Endothelial cell of umbilical vein (primary cell): Measurements from ENCODE around the gene RAD51B. TPM values are rescaled to one million over a fixed set of nuclear protein-coding genes. Genes with fewer than 3 reads are reported as not detected.

Experiments
- BruUV-seq: library from RNA; stranded (reverse); fragments of 400-500 nt; replicated peaks from 2 replicates; lab custom pipeline; 2021; lab: Mats Ljungman, UMichigan
- CTCF ChIA-PET: fragments of 300-600, 350-600 bp; sonication (Branson Sonifier 250); formaldehyde crosslinking; loops from one replicate; lab custom pipeline; 2021; ENCODE audit warnings: antibody characterized with exemption, inconsistent platforms; lab: Charles Lee
- POLR2A ChIA-PET: fragments of 300-600, 350-600 bp; sonication (Branson Sonifier 250); formaldehyde crosslinking; loops from one replicate; lab custom pipeline; 2021; ENCODE audit warnings: antibody characterized with exemption, inconsistent platforms; lab: Charles Lee
- DNase-seq: peaks from one replicate; pipeline ENCODE4 v3.0.0-alpha.2; 2011; ENCODE audit warnings: low read depth, low spot score
- FAIRE-seq: peaks from 2 replicates; lab custom pipeline; 2011; peaks lifted over from hg19 to GRCh38; lab: Jason Lieb, UNC
- H2AFZ ChIP-seq: 2 replicates; pipeline ENCODE4 v1.6.0; 2012; ENCODE audit warnings: low read depth, low read length, control low read depth, inconsistent platforms
- H3K27ac ChIP-seq: 2 replicates; pipeline ENCODE4 v1.5.1; 2011; ENCODE audit warnings: low read depth, mild to moderate bottlenecking, control low read depth, low read length, moderate library complexity; ENCODE audit not compliant: insufficient read depth
- H3K27me3 ChIP-seq, 2 experiments: 2 replicates each; pipeline versions ENCODE4 v1.6.0 to v1.6.1; 2011; ENCODE audit warnings: low read length in 2 of 2, mixed read lengths in 1 of 2; ENCODE audit not compliant: control insufficient read depth in 2 of 2, insufficient read depth in 2 of 2
- H3K36me3 ChIP-seq, 2 experiments: 2 replicates in 1 of 2; 3 replicates in 1 of 2; pipeline ENCODE4 v1.5.1; 2011; ENCODE audit warnings: low read length in 2 of 2, mild to moderate bottlenecking in 1 of 2, moderate library complexity in 1 of 2; ENCODE audit not compliant: control insufficient read depth in 2 of 2, insufficient read depth in 2 of 2; ENCODE audit errors: extremely low read depth in 1 of 2
- H3K4me1 ChIP-seq: 3 replicates; pipeline ENCODE4 v1.5.1; 2011; ENCODE audit warnings: mild to moderate bottlenecking, low read length; ENCODE audit not compliant: control insufficient read depth, insufficient read depth; ENCODE audit errors: extremely low read depth
- H3K4me2 ChIP-seq: 2 replicates; pipeline ENCODE4 v1.6.1; 2011; ENCODE audit warnings: low read length, control low read depth, mixed read lengths; ENCODE audit not compliant: insufficient read depth
- H3K4me3 ChIP-seq, 3 experiments: fragments of 200-600 bp in 1 of 3; sonication (generic), shearing (Covaris generic) in 1 of 3; replicated peaks in 1 of 3; 2 replicates each; pipeline ENCODE4 v1.5.1; 2011 to 2016; ENCODE audit warnings: control low read depth in 3 of 3, low read length in 3 of 3, mild to moderate bottlenecking in 2 of 3, inconsistent platforms in 1 of 3, low read depth in 1 of 3, moderate library complexity in 1 of 3; ENCODE audit not compliant: insufficient read depth in 1 of 3
- H3K79me2 ChIP-seq: 2 replicates; pipeline ENCODE4 v1.6.0; 2012; ENCODE audit warnings: low read length, inconsistent platforms; ENCODE audit not compliant: control insufficient read depth, insufficient read depth
- H3K9ac ChIP-seq: replicated peaks from 2 replicates; pipeline ENCODE3; 2011; ENCODE audit warnings: low read length, control low read depth; ENCODE audit not compliant: insufficient read depth; ENCODE audit errors: extremely low read depth
- H3K9me1 ChIP-seq: replicated peaks from 3 replicates; pipeline ENCODE4 v1.6.0; 2011; ENCODE audit warnings: mild to moderate bottlenecking, low read length; ENCODE audit not compliant: control insufficient read depth, insufficient read depth; ENCODE audit errors: extremely low read depth
- H3K9me3 ChIP-seq: replicated peaks from 2 replicates; pipeline ENCODE4 v1.5.1; 2012; ENCODE audit warnings: low read length, inconsistent platforms; ENCODE audit not compliant: control insufficient read depth, insufficient read depth
- H4K20me1 ChIP-seq: replicated peaks from 2 replicates; pipeline ENCODE3; 2011; ENCODE audit warnings: mild to moderate bottlenecking, low read length; ENCODE audit not compliant: control insufficient read depth, insufficient read depth; ENCODE audit errors: extremely low read depth
- EZH2 ChIP-seq: IDR thresholded peaks from 2 replicates; pipeline ENCODE4 v1.6.1; 2012; ENCODE audit warnings: borderline replicate concordance, low read depth, mild to moderate bottlenecking, moderate library complexity, low read length, inconsistent platforms; ENCODE audit not compliant: severe bottlenecking
- FOS ChIP-seq: IDR thresholded peaks from 2 replicates; pipeline ENCODE4 v1.6.1; 2011; ENCODE audit warnings: mild to moderate bottlenecking, low read length, moderate library complexity, borderline replicate concordance; ENCODE audit not compliant: insufficient read depth
- GATA2 ChIP-seq: IDR thresholded peaks from 2 replicates; pipeline ENCODE4 v1.7.0; 2011; ENCODE audit warnings: low read depth, mild to moderate bottlenecking, moderate library complexity, mixed read lengths, low read length; ENCODE audit not compliant: insufficient read length, insufficient read depth
- JUN ChIP-seq: IDR thresholded peaks from 2 replicates; pipeline ENCODE4 v1.6.1; 2011; ENCODE audit warnings: borderline replicate concordance, low read depth; ENCODE audit not compliant: insufficient read length, insufficient read depth
- MAX ChIP-seq: IDR thresholded peaks from 2 replicates; pipeline ENCODE4 v1.6.1; 2011; ENCODE audit not compliant: insufficient read depth, insufficient read length
- MYC ChIP-seq: IDR thresholded peaks from one replicate; pipeline ENCODE4 v1.6.1; 2011; ENCODE audit warnings: mild to moderate bottlenecking, low read depth, low read length
- POLR2A ChIP-seq: IDR thresholded peaks from 2 replicates; pipeline ENCODE4 v1.6.1; 2012; ENCODE audit warnings: low read depth, mild to moderate bottlenecking, control low read depth, low read length
- POLR2AphosphoS5 ChIP-seq: IDR thresholded peaks from 2 replicates; pipeline ENCODE4 v1.6.1; 2012; ENCODE audit warnings: low read depth, mild to moderate bottlenecking, control low read depth, low read length, moderate library complexity; ENCODE audit not compliant: insufficient read depth
- dilution Hi-C: fragments of 300-500 bp; cut with MboI; formaldehyde crosslinking; loops from one replicate; pipeline ENCODE4 v1.15.0; 2019; ENCODE audit warnings: low sequenced_read_pairs; ENCODE audit not compliant: extremely low pct_ligation_motif_present
- intact Hi-C: fragments of 100-400 bp; cut with micrococcal nuclease; formaldehyde crosslinking; loops from one replicate; pipeline ENCODE4 v1.10.0; 2022
- polyA plus RNA-seq, 4 experiments: library from polyadenylated mRNA; depleted of rRNA in 3 of 4; stranded (reverse) in 3 of 4; unstranded in 1 of 4; fragments of >200 nt; gene quantifications; 2 replicates each; pipeline versions ENCODE4 v1.2.1 to v1.2.3, GENCODE V29; 2011 to 2012; ENCODE audit warnings: missing spikeins in 1 of 4
- total RNA-seq: library from RNA; stranded (reverse); gene quantifications from 2 replicates; pipeline ENCODE4 v1.2.3, GENCODE V29; 2021
- TF ChIP-seq, protein P1 (sequence below), 2 donors: IDR thresholded peaks; 1 replicate in 1 of 2; 2 replicates in 1 of 2; pipeline ENCODE4 v1.5.1; 2011; ENCODE audit warnings: low read length in 2 of 2, mild to moderate bottlenecking in 2 of 2, moderate library complexity in 2 of 2, control low read depth in 1 of 2, inconsistent platforms in 1 of 2, low read depth in 1 of 2; ENCODE audit not compliant: insufficient read depth in 1 of 2; ENCODE audit errors: extremely low read depth in 1 of 2

Gene RAD51B
- total and polyA plus RNA-seq, 2 donors (not counting 3 experiments of a cell fraction or from before 2014, with no cell fraction given): 3.9 to 19.0 TPM

DNA sequence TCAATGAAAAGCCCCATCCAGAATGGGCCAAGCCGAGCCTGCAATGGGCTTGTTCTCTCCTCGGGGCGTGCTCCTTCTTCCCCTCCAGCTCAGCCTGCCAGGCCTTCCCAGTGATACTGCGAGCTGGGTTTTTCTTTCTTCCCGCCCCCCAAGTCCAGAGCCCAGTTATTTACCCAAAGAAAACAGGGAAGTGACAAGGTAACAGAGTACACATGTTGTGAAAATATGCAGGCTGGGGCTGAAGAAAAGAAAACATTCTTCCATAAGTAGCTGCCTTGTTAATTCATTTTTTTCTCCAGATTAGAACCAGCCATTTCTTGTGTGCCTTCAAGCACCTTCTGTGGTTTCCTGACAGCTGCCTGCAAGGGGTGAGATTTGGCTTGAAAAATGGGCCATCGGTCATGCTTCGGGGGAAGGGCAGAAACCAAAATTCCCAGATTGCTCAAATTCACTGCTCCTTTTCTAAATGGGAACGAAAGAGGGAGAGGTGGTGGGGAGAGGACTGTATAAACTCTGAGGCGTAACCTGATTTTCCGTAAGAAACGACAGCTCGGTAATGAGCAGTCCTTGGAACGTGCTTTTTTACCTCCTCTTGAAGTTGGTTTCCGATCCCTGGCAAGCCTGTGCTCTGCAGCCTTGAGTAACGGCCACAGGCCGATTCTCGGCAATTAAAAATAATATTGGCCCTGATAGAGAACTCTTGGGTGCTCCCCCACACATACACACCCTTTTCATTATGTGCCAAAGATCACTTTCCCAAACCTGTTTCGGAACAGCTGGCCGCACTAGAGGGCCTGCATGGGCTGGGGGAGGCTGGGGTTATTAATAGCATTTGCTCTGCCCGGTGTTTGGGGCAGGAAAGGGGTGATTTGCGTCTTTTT is 743.9 kb downstream of the RAD51B start:
- FAIRE-seq (no peak), DNase-seq (no peak)
- Histone ChIP-seq H3K27me3 (no peaks in the 10 kb centered on the region), H3K36me3 (no peaks in the 10 kb centered on the region), H3K9me1 (no peaks in the 10 kb centered on the region), H3K9me3 (no peaks in the 10 kb centered on the region), H3K4me2 (no peak overlapping the region), H3K9ac (no peak overlapping the region), H3K4me3 (no peak overlapping the region), H3K79me2 (no peaks in the 10 kb centered on the region), H4K20me1 (no peaks in the 10 kb centered on the region), H3K27ac (no peak overlapping the region), H2AFZ (no peak overlapping the region), H3K4me1 (peaks cover 11% of the 10 kb centered on the region)
- dilution Hi-C loops: no loop called here
- TF ChIP-seq MAX (no peak), EZH2 (no peak), MYC (no peak), POLR2AphosphoS5 (no peak), POLR2A (no peak), FOS (no peak), GATA2 (no peak), JUN (no peak)
- TF ChIP-seq, protein P1, sequence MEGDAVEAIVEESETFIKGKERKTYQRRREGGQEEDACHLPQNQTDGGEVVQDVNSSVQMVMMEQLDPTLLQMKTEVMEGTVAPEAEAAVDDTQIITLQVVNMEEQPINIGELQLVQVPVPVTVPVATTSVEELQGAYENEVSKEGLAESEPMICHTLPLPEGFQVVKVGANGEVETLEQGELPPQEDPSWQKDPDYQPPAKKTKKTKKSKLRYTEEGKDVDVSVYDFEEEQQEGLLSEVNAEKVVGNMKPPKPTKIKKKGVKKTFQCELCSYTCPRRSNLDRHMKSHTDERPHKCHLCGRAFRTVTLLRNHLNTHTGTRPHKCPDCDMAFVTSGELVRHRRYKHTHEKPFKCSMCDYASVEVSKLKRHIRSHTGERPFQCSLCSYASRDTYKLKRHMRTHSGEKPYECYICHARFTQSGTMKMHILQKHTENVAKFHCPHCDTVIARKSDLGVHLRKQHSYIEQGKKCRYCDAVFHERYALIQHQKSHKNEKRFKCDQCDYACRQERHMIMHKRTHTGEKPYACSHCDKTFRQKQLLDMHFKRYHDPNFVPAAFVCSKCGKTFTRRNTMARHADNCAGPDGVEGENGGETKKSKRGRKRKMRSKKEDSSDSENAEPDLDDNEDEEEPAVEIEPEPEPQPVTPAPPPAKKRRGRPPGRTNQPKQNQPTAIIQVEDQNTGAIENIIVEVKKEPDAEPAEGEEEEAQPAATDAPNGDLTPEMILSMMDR (IDR thresholded peaks at IDR 0.05; ENCODE audit: extremely low read depth in 1 of 2, insufficient read depth in 1 of 2, low read depth in 1 of 2, low read length in 2 of 2): no peak
- CTCF ChIA-PET: interaction anchor here (0.6 to 1.1 kb wide), 2 partner anchors 11 to 48 kb away, joined by 3 to 4 read pairs; no protein-coding TSS in a partner anchor
- intact Hi-C loops: no loop called here
- POLR2A ChIA-PET: no interaction called here
- no TSS peak for BruUV-seq
